GM19395 (cell line): ENCODE measurements around the gene FAM170B.

Experiments
- ATAC-seq: cut with Tn5 transposase; IDR thresholded peaks from one replicate; pipeline ENCODE4 v1.9.1; 2021; ENCODE audit warnings: mild to moderate bottlenecking, moderate library complexity; ENCODE audit not compliant: unreplicated experiment

Gene FAM170B

GRCh38 chr10:49109669-49110340, 24.0 kb downstream of the FAM170B start:
- no peak for ATAC-seq

GRCh38 chr10:49108656-49109055, 25.2 kb downstream of the FAM170B start:
- ATAC-seq = no peak

GRCh38 chr10:49107887-49108267, 25.9 kb downstream of the FAM170B start:
- no peak for ATAC-seq

- ATAC-seq = no peak
Observed at GRCh38 chr10:49107111-49107886, 26.5 kb downstream of the FAM170B start.

- no peak for ATAC-seq
Observed at GRCh38 chr10:49106451-49106850, 27.4 kb downstream of the FAM170B start.

GRCh38 chr10:49105076-49105475, 28.7 kb downstream of the FAM170B start:
- ATAC-seq = no peak

- no peak for ATAC-seq
Observed at GRCh38 chr10:49104323-49104722, 29.5 kb downstream of the FAM170B start.

GRCh38 chr10:49103761-49104160, 30.1 kb downstream of the FAM170B start:
- ATAC-seq = no peak

- no peak for ATAC-seq
Observed at GRCh38 chr10:49099046-49099445, 34.8 kb downstream of the FAM170B start.

GRCh38 chr10:49096890-49097445, 36.9 kb downstream of the FAM170B start:
- no peak for ATAC-seq

- no peak for ATAC-seq
Observed at GRCh38 chr10:49094646-49095045, 39.2 kb downstream of the FAM170B start.

GRCh38 chr10:49093922-49094321, 39.9 kb downstream of the FAM170B start:
- no peak for ATAC-seq

GRCh38 chr10:49092477-49092876, 41.3 kb downstream of the FAM170B start:
- no peak for ATAC-seq

GRCh38 chr10:49091450-49092210, 42.2 kb downstream of the FAM170B start:
- no peak for ATAC-seq

GRCh38 chr10:49090696-49091380, 43.0 kb downstream of the FAM170B start:
- no peak for ATAC-seq

GRCh38 chr10:49090189-49090575, 43.6 kb downstream of the FAM170B start:
- no peak for ATAC-seq

- no peak for ATAC-seq
Observed at GRCh38 chr10:49089557-49090188, 44.1 kb downstream of the FAM170B start.

GRCh38 chr10:49089152-49089551, 44.7 kb downstream of the FAM170B start:
- no peak for ATAC-seq

- ATAC-seq = no peak
Observed at GRCh38 chr10:49086889-49087288, 46.9 kb downstream of the FAM170B start.

GRCh38 chr10:49083261-49083660, 50.6 kb downstream of the FAM170B start:
- no peak for ATAC-seq
